OCI-LY7 (cell line): ENCODE measurements around the gene F2RL3. TPM values are rescaled to one million over a fixed set of nuclear protein-coding genes. Genes with fewer than 3 reads are reported as not detected.

ENCODE experiments used
- BruUV-seq: library from RNA; stranded (reverse); fragments of 400-500 nt; replicated peaks from 2 replicates; lab custom pipeline; 2021; lab: Mats Ljungman, UMichigan
- CTCF ChIA-PET: fragments of 300-600 bp; sonication (Branson Sonifier 250); formaldehyde crosslinking; loops from one replicate; lab custom pipeline; 2022; ENCODE audit warnings: antibody characterized with exemption; ENCODE audit not compliant: unreplicated experiment; lab: Charles Lee
- POLR2A ChIA-PET: fragments of 300-600 bp; sonication (Branson Sonifier 250); formaldehyde crosslinking; loops from one replicate; lab custom pipeline; 2022; ENCODE audit warnings: antibody characterized with exemption; lab: Charles Lee
- DNase-seq: peaks from one replicate; pipeline ENCODE4 v3.0.0-alpha.2; 2015; ENCODE audit warnings: low spot score
- H2AFZ ChIP-seq: fragments of 200-600 bp; sonication (generic), shearing (Covaris generic); 2 replicates; pipeline ENCODE4 v1.6.1; 2014; ENCODE audit warnings: mild to moderate bottlenecking, antibody characterized with exemption, low read length, moderate library complexity
- H3K27ac ChIP-seq: fragments of 200-600 bp; sonication (generic); 2 replicates; pipeline ENCODE4 v1.5.1; 2014; ENCODE audit warnings: mixed run types, low read depth, mild to moderate bottlenecking, moderate library complexity, low read length, inconsistent platforms; ENCODE audit not compliant: poor library complexity, severe bottlenecking
- H3K36me3 ChIP-seq: fragments of 200-600 bp; sonication (generic); 2 replicates; pipeline ENCODE4 v1.6.1; 2014; ENCODE audit warnings: mild to moderate bottlenecking, antibody characterized with exemption, low read length, moderate library complexity, mixed read lengths; ENCODE audit not compliant: insufficient read depth
- H3K4me1 ChIP-seq: fragments of 200-600 bp; sonication (generic); 2 replicates; pipeline ENCODE4 v1.5.1; 2014; ENCODE audit warnings: mild to moderate bottlenecking, low read length; ENCODE audit not compliant: insufficient read depth, poor library complexity, severe bottlenecking
- H3K4me2 ChIP-seq: fragments of 200-600 bp; sonication (generic); 2 replicates; pipeline ENCODE4 v1.6.1; 2014; ENCODE audit warnings: mild to moderate bottlenecking, low read length
- H3K4me3 ChIP-seq: fragments of 200-600 bp; sonication (generic); 2 replicates; pipeline ENCODE4 v1.5.1; 2014; ENCODE audit warnings: mild to moderate bottlenecking, low read depth, low read length; ENCODE audit not compliant: poor library complexity, severe bottlenecking
- H3K79me2 ChIP-seq: fragments of 200-600 bp; sonication (generic); 2 replicates; pipeline ENCODE4 v1.6.1; 2016; ENCODE audit warnings: low read depth, mild to moderate bottlenecking, low read length, moderate library complexity, mixed read lengths; ENCODE audit not compliant: insufficient read depth
- H3K9me2 ChIP-seq: fragments of 200-600 bp; sonication (generic); 2 replicates; pipeline ENCODE4 v1.6.1; 2016; ENCODE audit warnings: mild to moderate bottlenecking, low read length, mixed read lengths; ENCODE audit not compliant: insufficient read depth
- H3K9me3 ChIP-seq: fragments of 200-600 bp; sonication (generic); 2 replicates; pipeline ENCODE4 v1.6.1; 2014; ENCODE audit warnings: mild to moderate bottlenecking, mixed run types, low read length, mixed read lengths
- H4K20me1 ChIP-seq: fragments of 200-600 bp; sonication (generic); 2 replicates; pipeline ENCODE4 v1.6.1; 2014; ENCODE audit warnings: mild to moderate bottlenecking, antibody characterized with exemption, low read length, moderate library complexity, mixed read lengths; ENCODE audit not compliant: insufficient read depth
- CTCF ChIP-seq: fragments of 200-600 bp; sonication (generic); conservative IDR thresholded peaks from 2 replicates; pipeline ENCODE4 v1.5.1; 2014; ENCODE audit warnings: mild to moderate bottlenecking, antibody characterized with exemption, low read length, moderate library complexity, mixed read lengths
- EZH2phosphoT487 ChIP-seq: fragments of 200-600 bp; sonication (generic); IDR thresholded peaks from 2 replicates; pipeline ENCODE4 v1.6.1; 2018; ENCODE audit warnings: low read depth, borderline replicate concordance, mild to moderate bottlenecking, mixed run types, antibody characterized with exemption, low read length, moderate library complexity, mixed read lengths
- intact Hi-C: fragments of 100-400 bp; cut with micrococcal nuclease; formaldehyde crosslinking; loops from one replicate; pipeline ENCODE4 v1.10.0; 2022; ENCODE audit not compliant: unreplicated experiment
- total RNA-seq, 2 experiments: library from RNA; depleted of rRNA in 1 of 2; stranded (reverse); fragments of >200 nt in 1 of 2; shearing (Covaris generic) in 1 of 2; gene quantifications; 2 replicates each; pipeline ENCODE4 v1.2.3, GENCODE V29; 2014 to 2022

F2RL3 gene
- total RNA-seq, 2 experiments from 2014 or later, result 0.10 TPM; not detected in 1

DNA sequence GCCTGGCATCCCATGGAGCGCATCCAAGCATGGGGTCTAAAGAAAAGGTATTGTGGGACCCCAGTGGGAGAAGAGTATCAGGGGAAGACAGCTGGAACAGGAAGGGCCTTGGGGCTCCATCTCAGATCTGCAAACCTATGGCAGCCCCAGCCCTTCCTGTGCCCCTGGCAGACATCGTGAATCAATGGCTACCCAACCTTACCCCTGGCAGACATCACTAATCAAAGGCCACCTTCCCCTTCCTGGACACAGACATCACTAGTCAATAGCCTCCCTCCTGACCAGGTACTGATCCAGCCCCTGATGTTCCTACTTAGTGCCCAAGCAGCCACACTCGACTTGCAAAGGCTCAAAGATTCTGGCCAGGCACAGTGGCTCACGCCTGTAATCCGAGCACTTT lies 15.8 kb downstream of the F2RL3 start:
- Histone ChIP-seq H2AFZ (no peak overlapping the region), H3K79me2 (no peaks in the 10 kb centered on the region), H4K20me1 (no peaks in the 10 kb centered on the region), H3K4me3 (no peak overlapping the region), H3K4me2 (no peak overlapping the region), H3K36me3 (no peaks in the 10 kb centered on the region), H3K4me1 (peaks cover 5% of the 10 kb centered on the region), H3K27ac (no peak overlapping the region), H3K9me2 (no peaks in the 10 kb centered on the region), H3K9me3 (no peaks in the 10 kb centered on the region)
- DNase-seq, result no peak
- intact Hi-C loops, result no loop called here
- no TSS peak for BruUV-seq
- TF ChIP-seq CTCF, result no peak
- TF ChIP-seq EZH2phosphoT487, result no peak
- CTCF ChIA-PET, result no interaction called here
- POLR2A ChIA-PET, result no interaction called here

DNA sequence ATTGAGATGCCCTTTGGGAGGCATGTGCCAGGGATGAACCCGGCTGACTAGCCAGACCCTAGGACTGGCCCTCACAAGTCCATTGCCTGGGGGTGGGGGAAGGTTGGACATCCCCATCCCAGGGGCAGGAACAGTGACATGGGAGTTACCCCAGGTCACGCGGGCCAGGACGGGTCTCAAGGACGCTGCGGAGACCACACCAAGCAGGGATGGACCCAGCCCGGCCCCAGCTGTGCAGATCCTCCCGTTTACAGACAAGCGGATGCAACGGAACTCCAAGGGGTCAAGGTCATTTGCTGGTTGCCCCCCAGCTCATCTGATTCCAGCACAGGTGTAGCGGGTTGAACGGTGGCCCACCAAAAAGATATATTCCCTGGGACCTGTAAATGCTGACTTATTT lies 20.0 kb downstream of the F2RL3 start:
- intact Hi-C loops, result no loop called here
- Histone ChIP-seq H3K36me3 (no peaks in the 10 kb centered on the region), H3K4me1 (no peaks in the 10 kb centered on the region), H3K27ac (no peak overlapping the region), H3K79me2 (no peaks in the 10 kb centered on the region), H3K4me3 (no peak overlapping the region), H3K9me3 (peaks cover 7% of the 10 kb centered on the region), H3K9me2 (no peaks in the 10 kb centered on the region), H2AFZ (no peak overlapping the region), H3K4me2 (no peak overlapping the region), H4K20me1 (no peaks in the 10 kb centered on the region)
- no TSS peak for BruUV-seq
- CTCF ChIA-PET, result interaction anchor here (0.6 kb wide), 1 partner anchor 309 kb away, joined by 3 read pairs; no protein-coding TSS in a partner anchor
- TF ChIP-seq EZH2phosphoT487 (no peak), CTCF (no peak)
- POLR2A ChIA-PET, result no interaction called here
- no peak for DNase-seq

GRCh38 chr19:16911046-16911445 lies 22.2 kb downstream of the F2RL3 start:
- ChIA-PET CTCF (no interaction called here), POLR2A (no interaction called here)
- no peaks in the 10 kb centered on the region for H3K4me1 ChIP-seq
- TF ChIP-seq CTCF (0 out of 2 replicates have a peak, but pooled peaks have one; percentile 6), EZH2phosphoT487 (no peak)
- H3K27ac ChIP-seq, result no peak overlapping the region
- no peaks in the 10 kb centered on the region for H4K20me1 ChIP-seq
- DNase-seq, result no peak
- H3K79me2 ChIP-seq, result no peaks in the 10 kb centered on the region
- H3K4me3 ChIP-seq, result no peak overlapping the region
- H3K36me3 ChIP-seq, result no peaks in the 10 kb centered on the region
- no peak overlapping the region for H2AFZ ChIP-seq
- no TSS peak for BruUV-seq
- H3K9me2 ChIP-seq, result no peaks in the 10 kb centered on the region
- H3K4me2 ChIP-seq, result no peak overlapping the region
- intact Hi-C loops, result no loop called here
- peaks cover 7% of the 10 kb centered on the region for H3K9me3 ChIP-seq
